B cell (primary cell): Measurements from ENCODE around the gene RARS2. TPM values are rescaled to one million over a fixed set of nuclear protein-coding genes. Genes with fewer than 3 reads are reported as not detected.

Experiments
- ATAC-seq: fragments of 200-7000 bp; cut with Tn5 transposase; one replicate; pipeline ENCODE4 v1.10.0; 2021; ENCODE audit warnings: low read depth, mild to moderate bottlenecking, moderate number of reproducible peaks, moderate library complexity
- CTCF ChIA-PET: fragments of 350-600 bp; sonication (Branson Sonifier 250); formaldehyde crosslinking; loops from one replicate; lab custom pipeline; 2021; ENCODE audit warnings: antibody characterized with exemption, inconsistent platforms; lab: Charles Lee
- POLR2A ChIA-PET: fragments of 350-600 bp; sonication (Branson Sonifier 250); formaldehyde crosslinking; loops from one replicate; lab custom pipeline; 2021; ENCODE audit warnings: antibody characterized with exemption; lab: Charles Lee
- DNase-seq: peaks from one replicate; pipeline ENCODE4 v3.0.0; 2013
- H2AFZ ChIP-seq: 2 replicates; pipeline ENCODE4 v1.6.1; 2012; ENCODE audit warnings: mild to moderate bottlenecking, low read depth, low read length; ENCODE audit not compliant: insufficient read depth, poor library complexity, severe bottlenecking
- H3K27ac ChIP-seq, 2 donors: 1 replicate in 1 of 2; 2 replicates in 1 of 2; pipeline ENCODE4 v1.5.1; 2012 to 2013; ENCODE audit warnings: low read length in 2 of 2, mild to moderate bottlenecking in 2 of 2, moderate library complexity in 1 of 2
- H3K27me3 ChIP-seq, 4 experiments: fragments of 200-600 bp in 1 of 4; sonication (generic) in 1 of 4; replicated peaks in 1 of 4; 1 replicate in 2 of 4; 2 replicates in 2 of 4; pipeline versions ENCODE4 v1.6.1 to v1.7.0; 2013 to 2016; ENCODE audit warnings: low read length in 3 of 4, mild to moderate bottlenecking in 2 of 4, mixed read lengths in 1 of 4, moderate library complexity in 1 of 4; ENCODE audit not compliant: insufficient read depth in 4 of 4, control insufficient read depth in 3 of 4; ENCODE audit errors: control extremely low read depth in 1 of 4
- H3K36me3 ChIP-seq, 2 experiments: replicated peaks in 1 of 2; 1 replicate in 1 of 2; 2 replicates in 1 of 2; pipeline versions ENCODE4 v1.6.1 to v1.7.1; 2013; ENCODE audit warnings: low read length in 1 of 2; ENCODE audit not compliant: insufficient read depth in 2 of 2, control insufficient read depth in 1 of 2; ENCODE audit errors: control extremely low read depth in 1 of 2, extremely low read depth in 1 of 2
- H3K4me1 ChIP-seq, 2 donors: fragments of 200-600 bp in 1 of 2; sonication (generic) in 1 of 2; 1 replicate in 1 of 2; 2 replicates in 1 of 2; pipeline versions ENCODE4 v1.5.1 to v1.6.1; 2013 to 2017; ENCODE audit warnings: low read length in 2 of 2; ENCODE audit not compliant: control insufficient read depth in 2 of 2, insufficient read depth in 2 of 2
- H3K4me2 ChIP-seq: replicated peaks from 2 replicates; pipeline ENCODE3; 2012; ENCODE audit warnings: mild to moderate bottlenecking, low read depth, low read length; ENCODE audit not compliant: poor library complexity, severe bottlenecking
- H3K4me3 ChIP-seq, 5 experiments: fragments of 200-600 bp in 1 of 5; sonication (generic) in 1 of 5; 1 replicate in 3 of 5; 2 replicates in 2 of 5; pipeline versions ENCODE4 v1.5.1 to v1.7.0; 2011 to 2016; ENCODE audit warnings: low read length in 4 of 5, mild to moderate bottlenecking in 4 of 5, low read depth in 2 of 5, control low read depth in 1 of 5, moderate library complexity in 1 of 5; ENCODE audit not compliant: insufficient read depth in 1 of 5; ENCODE audit errors: control extremely low read depth in 1 of 5, extremely low read depth in 1 of 5
- H3K79me2 ChIP-seq: fragments of 200-600 bp; sonication (generic); one replicate; pipeline ENCODE4 v1.6.0; 2016; ENCODE audit warnings: low read length; ENCODE audit not compliant: control insufficient read depth, insufficient read depth
- H3K9ac ChIP-seq: fragments of 200-600 bp; sonication (generic); 2 replicates; pipeline ENCODE4 v1.6.1; 2017; ENCODE audit warnings: mild to moderate bottlenecking, low read length, moderate library complexity
- H3K9me3 ChIP-seq, 3 donors: one replicate each; pipeline versions ENCODE4 v1.6.1 to v1.7.1; 2013; ENCODE audit warnings: low read length in 2 of 3; ENCODE audit not compliant: control insufficient read depth in 2 of 3, insufficient read depth in 1 of 3; ENCODE audit errors: control extremely low read depth in 1 of 3
- H4K20me1 ChIP-seq: 2 replicates; pipeline ENCODE4 v1.6.0; 2012; ENCODE audit warnings: mild to moderate bottlenecking, low read length; ENCODE audit not compliant: insufficient read depth, control insufficient read depth, poor library complexity, severe bottlenecking
- H3K27ac Mint-ChIP-seq: one replicate; pipeline ENCODE4 v1.8.0; 2021; ENCODE audit warnings: mixed read lengths
- H3K27me3 Mint-ChIP-seq: one replicate; pipeline ENCODE4 v1.8.0; 2021; ENCODE audit warnings: mixed read lengths
- H3K4me1 Mint-ChIP-seq: one replicate; pipeline ENCODE4 v1.8.0; 2021; ENCODE audit warnings: mixed read lengths
- H3K4me3 Mint-ChIP-seq: one replicate; pipeline ENCODE4 v1.8.0; 2021; ENCODE audit warnings: mixed read lengths
- H3K9me3 Mint-ChIP-seq: one replicate; pipeline ENCODE4 v1.8.0; 2022; ENCODE audit warnings: mixed read lengths; ENCODE audit not compliant: insufficient read depth
- CTCF ChIP-seq: fragments of 200-600 bp; IDR thresholded peaks from one replicate; pipeline ENCODE4 v1.8.0; 2022; ENCODE audit warnings: antibody characterized with exemption, mild to moderate bottlenecking
- EZH2 ChIP-seq: IDR thresholded peaks from 2 replicates; pipeline ENCODE4 v1.6.1; 2012; ENCODE audit warnings: borderline replicate concordance, low read depth, mild to moderate bottlenecking, moderate library complexity, low read length; ENCODE audit not compliant: insufficient read depth, poor library complexity, severe bottlenecking
- WGBS: methylation state at CpG from one replicate; pipeline ENCODE4 v1.1.5; 2013; ENCODE audit warnings: missing lambda C conversion rate; ENCODE audit not compliant: insufficient coverage; 5-methylcytosine and 5-hydroxymethylcytosine counted together
- intact Hi-C: fragments of 100-400 bp; cut with micrococcal nuclease; formaldehyde crosslinking; loops from one replicate; pipeline ENCODE4 v1.10.0; 2022
- polyA plus RNA-seq: library from polyadenylated mRNA; depleted of rRNA; stranded (reverse); fragments of >200 nt; gene quantifications from 2 replicates; pipeline ENCODE4 v1.2.3, GENCODE V29; 2012
- total RNA-seq, 2 donors: library from RNA; stranded (reverse); fragments of 120-200 nt in 1 of 2; gene quantifications; 1 replicate in 1 of 2; 2 replicates in 1 of 2; pipeline versions ENCODE4 v1.2.3 to v1.2.4, GENCODE V29; 2013 to 2022

RARS2 gene
- total and polyA plus RNA-seq, 2 donors (not counting 1 experiment from before 2014, with no cell fraction given), result 7.1 to 38.7 TPM

GRCh38 chr6:87572021-87572420 lies 17.8 kb downstream of the RARS2 start:
- ATAC-seq, result no peak
- Mint-ChIP-seq H3K27me3 (no peaks in the 10 kb centered on the region), H3K27ac (no peak overlapping the region), H3K4me1 (peaks cover 36% of the 10 kb centered on the region), H3K4me3 (no peak overlapping the region), H3K9me3 (peaks cover 3% of the 10 kb centered on the region)
- no peak for DNase-seq
- POLR2A ChIA-PET, result no interaction called here
- Histone ChIP-seq H3K4me3 (no peak overlapping the region), H3K27ac (no peak overlapping the region), H3K36me3 (peaks cover 0 to 5% of the 10 kb centered on the region in 2 experiments), H3K9ac (no peak overlapping the region), H4K20me1 (peaks cover 61% of the 10 kb centered on the region), H3K4me2 (no peak overlapping the region), H3K4me1 (peaks cover 8 to 9% of the 10 kb centered on the region in 2 donors), H2AFZ (no peak overlapping the region), H3K27me3 (no peaks in the 10 kb centered on the region), H3K9me3 (no peaks in the 10 kb centered on the region), H3K79me2 (peaks cover 53% of the 10 kb centered on the region)
- WGBS, result no CpG with 5 or more reads among the region's 4 CpGs
- intact Hi-C loops, result no loop called here
- CTCF ChIA-PET, result interaction anchor here (0.7 to 1.3 kb wide), 2 partner anchors 180 to 433 kb away, joined by 3 to 5 read pairs; no protein-coding TSS in a partner anchor
- TF ChIP-seq CTCF, result no peak
- no peak for TF ChIP-seq EZH2

GRCh38 chr6:87561017-87561416 lies 28.8 kb downstream of the RARS2 start:
- Histone ChIP-seq H3K9me3 (no peaks in the 10 kb centered on the region), H3K79me2 (no peaks in the 10 kb centered on the region), H3K36me3 (peaks cover 11 to 59% of the 10 kb centered on the region in 2 experiments), H3K27me3 (no peaks in the 10 kb centered on the region), H2AFZ (no peak overlapping the region), H3K27ac (no peak overlapping the region), H3K9ac (no peak overlapping the region), H4K20me1 (no peaks in the 10 kb centered on the region), H3K4me3 (no peak overlapping the region), H3K4me2 (no peak overlapping the region), H3K4me1 (no peaks in the 10 kb centered on the region)
- WGBS, result no CpG with 5 or more reads among the region's 1 CpG
- TF ChIP-seq CTCF (no peak), EZH2 (no peak)
- POLR2A ChIA-PET, result no interaction called here
- ATAC-seq, result no peak
- no peak overlapping the region for H3K4me3 Mint-ChIP-seq
- no peak overlapping the region for H3K27ac Mint-ChIP-seq
- no peaks in the 10 kb centered on the region for H3K27me3 Mint-ChIP-seq
- CTCF ChIA-PET, result no interaction called here
- no peaks in the 10 kb centered on the region for H3K9me3 Mint-ChIP-seq
- no peak for DNase-seq
- H3K4me1 Mint-ChIP-seq, result no peaks in the 10 kb centered on the region
- intact Hi-C loops, result no loop called here
